Measurements from ENCODE around the gene BMS1.
"Not testable (repeated sequence)": the region's sequence is repeated elsewhere in the genome, so short reads cannot be mapped to it uniquely, and the experiment has no call there.

Gene BMS1

GRCh38 chr10:42868530-42868929 lies 85.9 kb downstream of the BMS1 start:
- no peak for DNase-seq

- no peak for DNase-seq
Measured at GRCh38 chr10:42869977-42870350, 87.4 kb downstream of the BMS1 start.

GRCh38 chr10:42871138-42871641 lies 88.6 kb downstream of the BMS1 start:
- DNase-seq: not testable (repeated sequence)

GRCh38 chr10:42871823-42872222 lies 89.2 kb downstream of the BMS1 start:
- no peak for DNase-seq

- no peak for DNase-seq
Measured at GRCh38 chr10:42872865-42873435, 90.4 kb downstream of the BMS1 start.

- DNase-seq: no peak
Measured at GRCh38 chr10:42874713-42875387, 92.3 kb downstream of the BMS1 start.

GRCh38 chr10:42875388-42875755 lies 92.8 kb downstream of the BMS1 start:
- no peak for DNase-seq

GRCh38 chr10:42875798-42876341 lies 93.3 kb downstream of the BMS1 start:
- DNase-seq: no peak

GRCh38 chr10:42876476-42876875 lies 93.9 kb downstream of the BMS1 start:
- no peak for DNase-seq

GRCh38 chr10:42876945-42877344 lies 94.3 kb downstream of the BMS1 start:
- DNase-seq: no peak

GRCh38 chr10:42877496-42878030 lies 95.0 kb downstream of the BMS1 start:
- DNase-seq: no peak

GRCh38 chr10:42878134-42878820 lies 95.7 kb downstream of the BMS1 start:
- DNase-seq: no peak

GRCh38 chr10:42878821-42879195 lies 96.2 kb downstream of the BMS1 start:
- DNase-seq: no peak

GRCh38 chr10:42879380-42880254 lies 97.0 kb downstream of the BMS1 start:
- DNase-seq: no peak

GRCh38 chr10:42880255-42880620 lies 97.6 kb downstream of the BMS1 start:
- DNase-seq: no peak

GRCh38 chr10:42882597-42882996 lies 100.0 kb downstream of the BMS1 start:
- no peak for DNase-seq

Data from cerebellar nuclear complex (tissue), 1 donor.